ENCODE measurements around the gene CSF3R. TPM values are rescaled to one million over a fixed set of nuclear protein-coding genes. Genes with fewer than 3 reads are reported as not detected.

CSF3R gene
- total and polyA plus RNA-seq, 9 of the 15 experiments (the other 6 are each of a cell fraction or from before 2014, with no cell fraction given): 0.21 to 0.86 (median 0.40) TPM; not detected in 1

DNA sequence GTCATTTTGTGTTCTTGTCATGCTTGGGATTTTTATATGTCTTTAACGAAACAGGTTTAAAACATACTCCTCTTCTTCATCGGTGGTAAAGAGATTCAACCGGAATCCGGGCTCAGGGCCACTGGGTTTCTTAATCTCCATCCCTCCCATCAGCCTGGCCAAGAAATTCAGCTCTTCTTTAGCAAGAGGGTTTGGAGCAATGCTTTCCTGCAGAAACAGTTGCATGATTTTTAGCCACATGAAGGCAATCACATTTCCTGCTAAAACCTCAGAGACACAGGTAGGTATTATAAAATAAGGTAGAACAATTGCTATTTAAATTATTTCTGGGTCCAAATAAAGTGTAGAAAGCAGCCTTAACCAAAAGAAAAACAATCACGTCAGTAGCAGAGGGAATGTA, 62.3 kb downstream of the CSF3R start:
- H2AFZ ChIP-seq (ENCODE audit: low read depth, low read length): peak overlapping the region; percentile 58
- no peaks in the 10 kb centered on the region for H3K36me3 ChIP-seq (ENCODE audit: control insufficient read depth, insufficient read depth, low read length)
- no peaks in the 10 kb centered on the region for H4K20me1 ChIP-seq (replicated peaks; ENCODE audit: control insufficient read depth, insufficient read depth, low read length)
- no peak overlapping the region for H3K4me2 ChIP-seq (ENCODE audit: insufficient read depth, low read length)
- no peaks in the 10 kb centered on the region for H3K79me2 ChIP-seq (ENCODE audit: control insufficient read depth, insufficient read depth, low read length)
- no peak overlapping the region for H3K27ac ChIP-seq (ENCODE audit: extremely low read depth, low read depth, low read length)
- ATAC-seq (no peak), FAIRE-seq (no peak), DNase-seq (ENCODE audit: extremely low read depth in 1 of 4, low spot score in 3 of 4) (no peak)
- in situ Hi-C loops (cut with MboI): loop anchor here (5.0 kb wide), 2 partner anchors 73 to 318 kb away; no protein-coding TSS in a partner anchor
- no peaks in the 10 kb centered on the region for H3K9me3 ChIP-seq (replicated peaks; ENCODE audit: control insufficient read depth, insufficient read depth, low read depth, low read length)
- no peak for TF ChIP-seq NUFIP1 (IDR thresholded peaks at IDR 0.05; ENCODE audit: partially characterized antibody)
- TF ChIP-seq E2F4 (CRISPR knock-in tag; IDR thresholded peaks at IDR 0.05; ENCODE audit: low read depth): no peak
- no peak for TF ChIP-seq MCM3 (IDR thresholded peaks at IDR 0.05)
- no peak for TF ChIP-seq ZNF584 (CRISPR knock-in tag; IDR thresholded peaks at IDR 0.05; ENCODE audit: low read depth)
- no peak for TF ChIP-seq U2AF1 (optimal IDR thresholded peaks at IDR 0.05; ENCODE audit: low read depth, low read length)
- no peak for TF ChIP-seq ZNF717 (CRISPR knock-in tag; IDR thresholded peaks at IDR 0.05)
- TF ChIP-seq, protein P1, sequence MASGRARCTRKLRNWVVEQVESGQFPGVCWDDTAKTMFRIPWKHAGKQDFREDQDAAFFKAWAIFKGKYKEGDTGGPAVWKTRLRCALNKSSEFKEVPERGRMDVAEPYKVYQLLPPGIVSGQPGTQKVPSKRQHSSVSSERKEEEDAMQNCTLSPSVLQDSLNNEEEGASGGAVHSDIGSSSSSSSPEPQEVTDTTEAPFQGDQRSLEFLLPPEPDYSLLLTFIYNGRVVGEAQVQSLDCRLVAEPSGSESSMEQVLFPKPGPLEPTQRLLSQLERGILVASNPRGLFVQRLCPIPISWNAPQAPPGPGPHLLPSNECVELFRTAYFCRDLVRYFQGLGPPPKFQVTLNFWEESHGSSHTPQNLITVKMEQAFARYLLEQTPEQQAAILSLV (tag; IDR thresholded peaks at IDR 0.05): no peak
- TF ChIP-seq PHF8 (IDR thresholded peaks at IDR 0.05; ENCODE audit: borderline replicate concordance, low read length): no peak
- no peak for TF ChIP-seq MTA3 (IDR thresholded peaks at IDR 0.05; ENCODE audit: borderline replicate concordance)
- no peak for TF ChIP-seq GTF2E2 (tag; IDR thresholded peaks at IDR 0.05)
- no peak for TF ChIP-seq ZBTB17 (CRISPR knock-in tag; IDR thresholded peaks at IDR 0.05)
- TF ChIP-seq CHCHD3 (CRISPR knock-in tag; IDR thresholded peaks at IDR 0.05): no peak
- CTCF ChIA-PET (ENCODE audit: low intra/inter-chr PET ratio): interaction anchor here (1.1 to 3.0 kb wide), 4 partner anchors 65 to 320 kb away, joined by 3 to 27 read pairs (median 17); no protein-coding TSS in a partner anchor
- no peaks in the 10 kb centered on the region for H3K27me3 ChIP-seq (ENCODE audit: control insufficient read depth in 2 of 2, insufficient read depth in 2 of 2, low read length in 2 of 2)
- POLR2A ChIA-PET: interaction anchor here (0.6 to 1.3 kb wide), 4 partner anchors 13 to 306 kb away, joined by 3 to 4 read pairs (median 3); partner anchors contain the start of gene MRPS15
- 47% methylated on average over 5 of the region's 5 CpGs for WGBS (ENCODE audit: insufficient coverage, low coverage, missing lambda C conversion rate)
- H3K4me1 ChIP-seq (replicated peaks in 1 of 2; ENCODE audit: control insufficient read depth in 2 of 2, insufficient read depth in 2 of 2, low read length in 2 of 2): peaks cover 0 to 3% of the 10 kb centered on the region in 2 experiments; a peak in 2 of 5 replicates
- no TSS peak for BruUV-seq (replicated peaks)
- intact Hi-C loops (cut with micrococcal nuclease): loop anchor here (1.0 to 10.0 kb wide), 6 partner anchors 52 to 320 kb away; partner anchors contain the start of gene TRAPPC3
- no peak overlapping the region for H3K4me3 ChIP-seq
- no peak overlapping the region for H3K9ac ChIP-seq (ENCODE audit: insufficient read depth in 1 of 2, low read depth in 2 of 2, low read length in 2 of 2)
- no peaks in the 10 kb centered on the region for H3K9me1 ChIP-seq (ENCODE audit: control insufficient read depth, insufficient read depth, low read length)

All from K562 (cell line).